Breast epithelium (tissue), 4 donors: Measurements from ENCODE around the gene KCTD11. TPM values are rescaled to one million over a fixed set of nuclear protein-coding genes. Genes with fewer than 3 reads are reported as not detected.

Experiments used
- DNase-seq, 2 donors: peaks; one replicate each; pipeline ENCODE4 v3.0.0-alpha.2; 2019; ENCODE audit warnings: low spot score in 2 of 2
- H3K27ac ChIP-seq, 2 donors: fragments of 200-600 bp; sonication (generic) in 1 of 2; one replicate each; pipeline ENCODE4 v1.5.1; 2016 to 2019; ENCODE audit warnings: mild to moderate bottlenecking in 1 of 2
- H3K27me3 ChIP-seq, 2 donors: fragments of 200-600 bp; sonication (generic) in 1 of 2; one replicate each; pipeline versions ENCODE4 v1.5.1 to v1.6.0; 2017 to 2019; ENCODE audit warnings: control low read depth in 1 of 2, mild to moderate bottlenecking in 1 of 2
- H3K36me3 ChIP-seq: fragments of 200-600 bp; one replicate; pipeline ENCODE4 v1.5.1; 2019
- H3K4me1 ChIP-seq, 2 donors: fragments of 200-600 bp; sonication (generic); one replicate each; pipeline ENCODE4 v1.5.1; 2016 to 2019; ENCODE audit warnings: control low read depth in 1 of 2
- H3K4me3 ChIP-seq, 3 donors: fragments of 200-600 bp; sonication (generic); 1 replicate in 2 of 3; 2 replicates in 1 of 3; pipeline ENCODE4 v1.5.1; 2016 to 2019; ENCODE audit warnings: mild to moderate bottlenecking in 3 of 3, moderate library complexity in 2 of 3
- H3K9me3 ChIP-seq, 2 donors: fragments of 200-600 bp; sonication (generic) in 1 of 2; one replicate each; pipeline ENCODE4 v1.5.1; 2016 to 2019; ENCODE audit warnings: control low read depth in 1 of 2
- CTCF ChIP-seq, 3 donors: fragments of 450-650 bp; IDR thresholded peaks; one replicate each; pipeline ENCODE4 v1.5.1; 2016 to 2017; ENCODE audit warnings: antibody characterized with exemption in 3 of 3, mild to moderate bottlenecking in 3 of 3, moderate library complexity in 3 of 3
- POLR2A ChIP-seq: fragments of 450-650 bp; IDR thresholded peaks from one replicate; pipeline ENCODE4 v1.6.1; 2016; ENCODE audit warnings: antibody characterized with exemption, mild to moderate bottlenecking, moderate library complexity
- POLR2AphosphoS5 ChIP-seq, 3 donors: sonication (generic); formaldehyde crosslinking; IDR thresholded peaks; one replicate each; pipeline ENCODE4 v1.6.1; 2017; ENCODE audit warnings: antibody characterized with exemption in 3 of 3
- intact Hi-C: fragments of 100-400 bp; cut with DNase I; formaldehyde crosslinking; loops from one replicate; pipeline ENCODE4 v1.15.1; 2023; ENCODE audit warnings: low total_unique reads
- total RNA-seq, 3 donors: library from RNA; depleted of rRNA; stranded (reverse); fragments of >200 nt; gene quantifications; one replicate each; pipeline ENCODE4 v1.1.0, GENCODE V29; 2016

Gene KCTD11
- total RNA-seq, 3 donors from 2014 or later, result 9.1 to 11.5 (median 11.0) TPM

GRCh38 chr17:7347630-7348477 lies 4.1 kb upstream of the KCTD11 start:
- H3K27me3 ChIP-seq, result peaks cover 0 to 7% of the 10 kb centered on the region in 2 donors
- no peak for DNase-seq
- H3K36me3 ChIP-seq, result no peaks in the 10 kb centered on the region
- H3K4me3 ChIP-seq, result no peak overlapping the region
- H3K27ac ChIP-seq, result no peak overlapping the region
- TF ChIP-seq CTCF (IDR thresholded peaks at IDR 0.05) (no peak), POLR2A (no peak), POLR2AphosphoS5 (IDR thresholded peaks at IDR 0.05) (no peak)
- intact Hi-C loops, result no loop called here
- peaks cover 0 to 3% of the 10 kb centered on the region in 2 donors for H3K4me1 ChIP-seq
- H3K9me3 ChIP-seq, result no peaks in the 10 kb centered on the region

GRCh38 chr17:7348478-7349242 lies 3.3 kb upstream of the KCTD11 start:
- no peaks in the 10 kb centered on the region for H3K9me3 ChIP-seq
- H3K27me3 ChIP-seq, result no peaks in the 10 kb centered on the region
- H3K4me3 ChIP-seq, result no peak overlapping the region
- no peak for DNase-seq
- intact Hi-C loops, result no loop called here
- peaks cover 0 to 11% of the 10 kb centered on the region in 2 donors for H3K4me1 ChIP-seq
- H3K36me3 ChIP-seq, result no peaks in the 10 kb centered on the region
- TF ChIP-seq POLR2A (no peak), CTCF (IDR thresholded peaks at IDR 0.05) (no peak), POLR2AphosphoS5 (IDR thresholded peaks at IDR 0.05) (no peak)
- no peak overlapping the region for H3K27ac ChIP-seq

GRCh38 chr17:7352503-7352889 lies 534 bp downstream of the KCTD11 start:
- Histone ChIP-seq H3K27me3 (no peaks in the 10 kb centered on the region), H3K4me1 (peaks cover 0 to 12% of the 10 kb centered on the region in 2 donors), H3K27ac (peak overlapping the region; percentile 98 to 99), H3K9me3 (no peaks in the 10 kb centered on the region), H3K36me3 (no peaks in the 10 kb centered on the region), H3K4me3 (peak overlapping the region; percentile 70 to 79 (median 72))
- intact Hi-C loops, result loop anchor here (10.0 kb wide), 1 partner anchor 82 kb away; the partner anchor contains the start of genes FGF11 and TMEM102
- DNase-seq, result no peak
- TF ChIP-seq CTCF (IDR thresholded peaks at IDR 0.05) (peak in 1 of 3 donors; percentile 88), POLR2AphosphoS5 (IDR thresholded peaks at IDR 0.05) (no peak)

- Histone ChIP-seq H3K9me3 (no peaks in the 10 kb centered on the region), H3K36me3 (no peaks in the 10 kb centered on the region), H3K4me1 (peaks cover 0 to 12% of the 10 kb centered on the region in 2 donors), H3K27ac (peak overlapping the region; percentile 98 to 99), H3K27me3 (no peaks in the 10 kb centered on the region), H3K4me3 (peak overlapping the region; percentile 70 to 79 (median 72))
- intact Hi-C loops, result loop anchor here (10.0 kb wide), 1 partner anchor 82 kb away; the partner anchor contains the start of genes FGF11 and TMEM102
- TF ChIP-seq POLR2A, result no peak
- no peak for TF ChIP-seq CTCF (IDR thresholded peaks at IDR 0.05)
- no peak for TF ChIP-seq POLR2AphosphoS5 (IDR thresholded peaks at IDR 0.05)
- DNase-seq, result no peak
Measured at GRCh38 chr17:7352910-7353635, 1.1 kb downstream of the KCTD11 start.
